ENCODE results near the gene GRIN1. TPM values are rescaled to one million over a fixed set of nuclear protein-coding genes. Genes with fewer than 3 reads are reported as not detected.

GRIN1 gene
- polyA plus RNA-seq, 2 of the 4 experiments (the other 2 are of a cell fraction): 0.13 to 0.45 TPM

GRCh38 chr9:137156567-137157375 is 17.8 kb downstream of the GRIN1 start (continued):
- no peak for TF ChIP-seq RCOR1 (IDR thresholded peaks at IDR 0.05; ENCODE audit: low read depth, low read length)

- TF ChIP-seq NFE2L2 (conservative IDR thresholded peaks at IDR 0.05; ENCODE audit: low read length) (no peak), USF2 (IDR thresholded peaks at IDR 0.05) (peak; percentile 65)
- peaks cover 24% of the 10 kb centered on the region for H3K4me1 ChIP-seq
- H3K27ac ChIP-seq: no peak overlapping the region
- ATAC-seq (peak; percentile 1 to 7; a peak in 2 of 6 replicates), DNase-seq (ENCODE audit: low read depth in 1 of 2, low spot score in 1 of 2) (no peak), FAIRE-seq (no peak)
- no peak overlapping the region for H3K4me3 ChIP-seq
- H3K4me2 ChIP-seq: no peak overlapping the region
- CTCF ChIA-PET: interaction anchor here (0.7 to 3.1 kb wide), 9 partner anchors 12 to 210 kb away, joined by 3 to 11 read pairs (median 3); partner anchors contain the start of genes LRRC26 and RNF224
- H3K9me3 ChIP-seq: no peaks in the 10 kb centered on the region
- POLR2A ChIA-PET: interaction anchor here (0.9 to 1.1 kb wide), 2 partner anchors 28 to 66 kb away, joined by 3 to 12 read pairs; no protein-coding TSS in a partner anchor
- 44% methylated on average over 16 of the region's 19 CpGs for WGBS (ENCODE audit: missing lambda C conversion rate)
Measured at GRCh38 chr9:137157618-137158415, 18.9 kb downstream of the GRIN1 start.

GRCh38 chr9:137158625-137159024 is 19.7 kb downstream of the GRIN1 start:
- Histone ChIP-seq H3K9me3 (no peaks in the 10 kb centered on the region), H3K4me1 (peaks cover 25% of the 10 kb centered on the region), H3K4me2 (no peak overlapping the region), H3K27ac (no peak overlapping the region), H3K4me3 (no peak overlapping the region)
- FAIRE-seq (no peak), ATAC-seq (no peak), DNase-seq (ENCODE audit: low read depth in 1 of 2, low spot score in 1 of 2) (no peak)
- POLR2A ChIA-PET: no interaction called here
- CTCF ChIA-PET: interaction anchor here (0.6 to 3.1 kb wide), 6 partner anchors 12 to 211 kb away, joined by 3 to 11 read pairs (median 3); partner anchors contain the start of gene LRRC26
- TF ChIP-seq RAD21 (conservative IDR thresholded peaks at IDR 0.05 in 1 of 2, IDR thresholded peaks at IDR 0.05 in 1 of 2) (no peak), GATA3 (IDR thresholded peaks at IDR 0.05; ENCODE audit: borderline replicate concordance) (no peak), HES2 (IDR thresholded peaks at IDR 0.05) (no peak), TP53 (CRISPR knock-in tag; IDR thresholded peaks at IDR 0.05) (no peak), CHD4 (IDR thresholded peaks at IDR 0.05; ENCODE audit: borderline replicate concordance) (no peak), FOSB (CRISPR knock-in tag; IDR thresholded peaks at IDR 0.05) (no peak), FOXS1 (CRISPR knock-in tag; IDR thresholded peaks at IDR 0.05) (no peak), KDM5A (IDR thresholded peaks at IDR 0.05) (no peak), PHF8 (IDR thresholded peaks at IDR 0.05; ENCODE audit: borderline replicate concordance, low read depth) (no peak), PBX3 (IDR thresholded peaks at IDR 0.05) (no peak)
- WGBS (ENCODE audit: missing lambda C conversion rate): 46% methylated on average over 4 of the region's 4 CpGs

GRCh38 chr9:137159105-137160053 is 20.4 kb downstream of the GRIN1 start:
- ChIA-PET POLR2A (no interaction called here), CTCF (interaction anchor here (0.6 to 1.2 kb wide), 3 partner anchors 15 to 211 kb away, joined by 3 read pairs; no protein-coding TSS in a partner anchor)
- DNase-seq (ENCODE audit: low read depth in 1 of 2, low spot score in 1 of 2) (no peak), FAIRE-seq (no peak), ATAC-seq (no peak; a peak in 1 of 6 replicates)
- no peak overlapping the region for H3K4me3 ChIP-seq
- no peak overlapping the region for H3K4me2 ChIP-seq
- peaks cover 25% of the 10 kb centered on the region for H3K4me1 ChIP-seq
- no peak overlapping the region for H3K27ac ChIP-seq
- WGBS (ENCODE audit: missing lambda C conversion rate): 34% methylated on average over 14 of the region's 14 CpGs
- H3K9me3 ChIP-seq: no peaks in the 10 kb centered on the region
- TF ChIP-seq HDAC2 (IDR thresholded peaks at IDR 0.05) (no peak), POLR2A (IDR thresholded peaks at IDR 0.05; ENCODE audit: low read length) (no peak), ELK1 (IDR thresholded peaks at IDR 0.05; ENCODE audit: low read depth, low read length) (no peak), RCOR1 (IDR thresholded peaks at IDR 0.05; ENCODE audit: low read depth, low read length) (no peak)
